HG03159 (cell line): ENCODE measurements around the gene LMF2.

Source experiments
- ATAC-seq: cut with Tn5 transposase; IDR thresholded peaks from one replicate; pipeline ENCODE4 v1.9.1; 2021; ENCODE audit warnings: mild to moderate bottlenecking, moderate library complexity; ENCODE audit not compliant: unreplicated experiment

LMF2 gene

DNA sequence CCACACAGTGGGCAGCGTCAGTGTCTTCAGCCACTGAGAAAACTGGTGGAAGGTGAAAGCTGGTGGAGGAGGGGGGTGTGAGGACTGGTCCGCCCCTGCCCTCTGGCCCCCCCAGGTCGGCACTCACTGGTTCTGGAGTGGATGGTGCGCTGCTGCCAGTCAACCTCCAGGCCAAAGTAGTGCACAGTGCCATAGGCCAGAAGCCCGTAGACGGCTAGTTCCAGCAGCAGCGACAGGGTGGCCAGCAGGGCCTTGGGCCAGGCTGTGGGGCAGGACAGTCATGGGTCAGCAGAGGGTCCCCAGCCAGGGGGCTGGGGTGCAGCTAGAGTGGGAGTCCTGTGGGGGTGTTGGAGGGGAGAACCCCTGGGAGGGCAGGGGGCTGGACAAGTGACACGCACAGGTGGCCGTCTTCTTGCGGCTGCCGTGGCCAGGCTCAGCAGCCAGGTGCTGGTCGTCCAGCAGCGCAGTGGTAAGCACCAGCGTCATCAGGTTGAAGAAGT is 2.2 kb downstream of the LMF2 start:
- ATAC-seq = no peak

DNA sequence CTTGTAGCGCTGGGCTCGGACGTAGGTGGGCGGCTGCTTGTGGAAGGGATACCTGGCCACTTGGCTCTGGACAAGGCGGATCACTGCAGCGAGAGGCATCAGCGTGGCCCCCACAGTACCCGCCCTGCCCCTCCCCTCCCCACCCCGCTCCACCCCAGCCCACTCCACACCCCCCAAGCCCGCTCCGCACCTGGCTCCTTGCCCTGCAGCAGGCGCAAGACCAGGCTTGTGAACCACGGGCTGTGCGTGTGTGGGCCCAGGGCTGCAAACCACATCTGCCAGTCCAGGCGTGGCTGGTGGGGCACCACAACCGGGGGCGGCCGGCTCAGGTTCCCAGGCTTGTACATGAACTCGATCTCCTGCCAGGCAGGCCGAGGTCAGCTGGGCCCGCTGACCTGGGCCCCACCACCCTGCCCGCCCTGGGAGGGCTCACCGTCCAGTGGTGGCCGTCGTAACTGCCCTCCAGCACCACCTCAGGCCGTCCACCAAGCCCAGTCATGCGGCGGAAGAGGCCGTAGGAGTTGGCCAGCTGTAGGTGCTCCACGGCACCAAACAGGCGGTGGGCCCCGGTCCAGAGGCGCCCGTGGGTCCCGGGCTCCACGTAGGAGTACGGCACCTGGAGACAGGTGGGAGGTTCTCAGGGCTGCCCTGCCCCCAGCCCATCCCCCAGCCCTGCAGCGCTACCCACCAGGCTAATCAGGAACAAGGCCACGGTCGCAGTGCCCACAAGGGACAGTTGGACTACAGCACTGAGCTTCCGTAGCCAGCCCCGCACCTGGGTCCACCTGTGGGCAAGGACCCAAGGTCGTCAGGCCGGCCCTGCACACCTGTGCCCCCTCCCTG is 2.9 kb downstream of the LMF2 start:
- no peak for ATAC-seq

GRCh38 chr22:50503475-50504145 is 3.9 kb downstream of the LMF2 start:
- no peak for ATAC-seq

DNA sequence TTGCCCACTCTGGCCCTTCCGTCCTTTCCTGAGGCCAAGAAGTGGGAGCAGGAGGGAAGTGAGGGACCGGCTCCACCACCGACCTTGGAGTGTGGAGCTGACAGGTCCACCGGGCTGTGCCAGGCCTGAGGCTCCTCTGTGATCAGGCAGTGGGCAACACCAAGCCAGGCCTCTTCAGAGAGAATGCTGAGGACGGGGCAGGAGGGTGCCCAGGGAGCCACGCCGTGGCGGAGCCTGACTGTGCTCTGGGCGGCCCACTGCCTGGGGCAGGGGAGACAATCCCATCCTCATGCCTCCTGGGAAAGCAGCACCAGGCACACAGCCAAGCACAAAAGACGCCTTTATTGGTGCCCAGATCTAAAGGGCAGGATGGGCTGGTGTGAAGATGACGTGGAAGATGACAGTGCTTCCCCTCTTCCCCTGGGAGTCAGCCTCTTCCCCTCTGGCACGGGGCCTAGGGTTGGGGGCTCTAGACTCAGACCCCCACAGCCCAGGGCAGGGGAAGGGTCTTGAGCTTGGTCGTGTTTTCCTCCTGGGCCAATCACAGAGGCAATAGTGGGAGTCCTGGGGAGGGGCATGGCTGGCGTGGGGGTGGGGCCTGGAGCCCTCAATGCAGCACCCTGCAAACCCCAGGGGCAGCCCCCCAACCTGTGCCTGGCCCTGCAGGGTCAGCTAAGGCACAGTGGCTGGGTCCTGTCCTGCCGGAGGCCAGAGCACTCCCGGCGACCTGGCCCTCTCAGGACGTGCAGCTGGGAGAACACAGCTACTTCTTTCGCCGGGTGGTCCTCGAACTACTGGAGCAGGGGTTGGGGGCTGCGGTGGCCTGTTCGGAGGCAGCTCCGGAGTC is 4.7 kb downstream of the LMF2 start:
- no peak for ATAC-seq

- no peak for ATAC-seq
Measured at GRCh38 chr22:50502096-50502495, 5.4 kb downstream of the LMF2 start.

DNA sequence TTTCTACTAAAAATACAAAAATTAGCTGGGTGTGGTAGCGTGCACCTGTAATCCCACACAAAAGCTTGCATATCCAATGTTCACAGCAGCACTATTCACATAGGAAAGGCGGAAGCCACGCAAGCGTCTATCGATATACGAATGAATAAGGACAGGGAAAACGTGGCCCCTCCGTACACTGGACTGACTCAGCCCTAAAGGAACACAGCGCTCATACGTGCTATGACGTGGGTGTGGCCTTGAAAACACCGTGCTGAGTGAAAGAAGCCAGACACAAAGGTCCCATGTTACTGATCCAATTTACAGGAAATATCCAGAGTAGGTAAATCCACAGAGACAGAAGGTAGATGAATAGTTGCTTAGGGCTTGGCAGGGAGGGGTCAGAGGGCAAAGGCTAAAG is 7.0 kb downstream of the LMF2 start:
- no peak for ATAC-seq

DNA sequence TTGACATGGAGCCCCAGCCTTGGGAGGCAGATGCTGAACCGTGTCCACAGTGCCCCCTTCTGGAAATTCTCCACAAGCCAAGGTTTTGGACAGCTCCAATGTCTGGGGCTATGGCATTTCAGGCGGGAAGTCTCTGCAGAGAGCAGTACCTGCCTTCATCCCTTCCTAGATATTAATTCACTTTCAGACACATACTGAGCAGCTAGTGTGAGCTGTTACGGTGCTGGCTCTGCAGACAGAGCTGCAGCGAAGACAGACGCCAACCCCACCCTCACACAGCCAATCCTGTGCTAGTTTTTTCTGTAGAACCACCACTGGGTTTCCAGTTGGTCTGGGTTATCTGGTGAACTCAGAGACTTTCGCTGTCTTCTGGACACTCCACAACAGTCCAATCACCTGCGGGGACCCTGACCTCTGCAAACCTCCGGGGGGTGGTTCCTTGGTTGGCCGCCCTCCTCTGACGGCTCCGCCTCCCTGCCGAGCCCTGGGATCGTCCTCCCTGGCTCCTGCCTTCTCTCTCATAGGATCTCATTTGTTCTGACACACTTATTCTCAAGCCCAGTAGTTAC is 9.1 kb downstream of the LMF2 start:
- ATAC-seq = no peak

GRCh38 chr22:50497093-50497492 is 10.4 kb downstream of the LMF2 start:
- no peak for ATAC-seq

- ATAC-seq = no peak
Measured at GRCh38 chr22:50490531-50491308, 16.8 kb downstream of the LMF2 start.

DNA sequence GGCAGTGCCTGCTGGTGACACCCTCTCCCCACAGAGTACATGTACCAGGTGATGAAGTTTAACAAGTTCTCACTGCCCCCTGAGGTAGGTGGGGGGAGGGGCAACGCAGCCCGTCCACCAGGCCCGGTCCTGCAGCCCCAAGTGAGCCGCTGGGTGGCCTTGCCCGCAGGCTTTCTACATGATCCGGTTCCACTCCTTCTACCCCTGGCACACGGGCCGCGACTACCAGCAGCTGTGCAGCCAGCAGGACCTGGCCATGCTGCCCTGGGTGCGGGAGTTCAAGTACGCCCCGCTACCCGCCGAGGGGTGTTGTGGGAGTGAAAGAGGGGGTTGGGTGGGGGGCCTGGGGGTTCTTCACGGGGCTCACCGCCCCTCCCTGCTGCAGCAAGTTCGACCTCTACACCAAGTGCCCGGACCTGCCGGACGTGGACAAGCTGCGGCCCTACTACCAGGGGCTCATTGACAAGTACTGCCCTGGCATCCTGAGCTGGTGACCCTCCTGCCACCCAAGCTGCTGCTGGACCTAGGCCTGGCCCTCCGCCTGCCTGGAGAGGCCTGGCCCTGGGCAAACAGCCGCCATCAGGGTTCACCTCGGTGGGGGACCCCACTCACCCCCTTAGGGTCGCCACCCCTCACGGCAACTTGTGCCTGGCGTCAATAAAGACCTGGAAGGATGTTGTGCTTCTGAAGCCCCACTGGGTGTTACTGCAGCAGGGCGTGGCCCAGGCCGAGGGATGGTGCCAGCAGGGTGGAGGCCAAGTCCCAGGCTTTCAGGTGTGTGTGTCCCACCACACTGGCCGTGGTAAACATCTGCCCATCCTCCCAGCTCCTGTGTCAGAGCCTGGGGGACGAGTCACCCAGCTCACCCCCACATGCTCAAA is 17.9 kb downstream of the LMF2 start:
- no peak for ATAC-seq

DNA sequence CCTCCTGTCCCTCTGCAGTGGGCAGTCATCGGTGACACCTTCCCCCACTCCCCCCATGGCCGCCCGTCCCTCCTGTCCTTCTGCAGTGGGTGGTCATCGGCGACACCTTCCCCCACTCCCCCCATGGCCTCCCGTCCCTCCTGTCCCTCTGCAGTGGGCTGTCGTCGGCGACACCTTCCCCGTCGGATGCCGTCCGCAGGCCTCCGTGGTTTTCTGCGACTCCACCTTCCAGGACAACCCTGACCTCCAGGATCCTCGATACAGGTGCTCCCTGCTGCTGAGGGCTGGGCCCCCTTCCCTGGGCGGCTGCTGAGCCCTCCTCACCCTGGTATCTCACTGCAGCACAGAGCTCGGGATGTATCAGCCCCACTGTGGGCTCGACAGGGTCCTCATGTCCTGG is 18.6 kb downstream of the LMF2 start:
- ATAC-seq = no peak

DNA sequence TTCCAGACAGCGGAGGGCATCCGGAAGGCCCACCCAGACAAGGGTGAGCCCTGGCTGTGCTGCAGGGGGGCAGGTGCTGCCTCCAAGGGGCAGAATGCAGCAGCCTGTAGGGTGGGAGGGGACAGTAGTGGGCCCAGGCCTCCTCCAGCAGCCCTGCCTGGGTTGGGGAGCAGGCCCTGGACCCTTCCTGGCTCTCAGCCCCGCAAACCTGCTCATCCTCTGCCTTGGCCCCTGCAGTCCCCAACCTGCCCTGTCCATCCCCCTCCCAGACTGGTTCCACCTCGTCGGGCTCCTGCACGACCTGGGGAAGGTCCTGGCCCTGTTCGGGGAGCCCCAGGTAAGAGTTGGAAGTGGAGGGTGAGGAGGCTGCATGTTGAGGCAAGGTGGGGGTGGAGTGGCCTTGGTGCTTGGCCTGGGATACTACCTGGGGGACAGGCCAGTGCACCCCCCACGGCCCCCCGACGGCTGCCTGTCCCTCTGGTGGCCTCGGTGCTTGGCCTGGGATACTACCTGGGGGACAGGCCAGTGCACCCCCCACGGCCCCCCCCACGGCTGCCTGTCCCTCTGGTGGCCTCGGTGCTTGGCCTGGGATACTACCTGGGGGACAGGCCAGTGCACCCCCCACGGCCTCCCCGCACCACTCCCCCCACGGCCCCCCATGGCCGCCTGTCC is 19.4 kb downstream of the LMF2 start:
- ATAC-seq = no peak

GRCh38 chr22:50487290-50488005 is 20.1 kb downstream of the LMF2 start:
- ATAC-seq = no peak

GRCh38 chr22:50486561-50487289 is 20.8 kb downstream of the LMF2 start, which contains the start of gene MIOX:
MIOX (plus strand) TSS chr22:50486859; CDS start chr22:50486898, 39 bp downstream.
- ATAC-seq = no peak

GRCh38 chr22:50485221-50486131 is 22.0 kb downstream of the LMF2 start:
- ATAC-seq = no peak
